HUDEP-2 (cell line): ENCODE data around the gene RBMS1.

ENCODE experiments used
- DNase-seq, 76 experiments: peaks; one replicate each; lab custom pipeline; 2025; ENCODE audit not compliant: unreplicated experiment in 76 of 76; lab: John Stamatoyannopoulos, UW

RBMS1 gene

DNA sequence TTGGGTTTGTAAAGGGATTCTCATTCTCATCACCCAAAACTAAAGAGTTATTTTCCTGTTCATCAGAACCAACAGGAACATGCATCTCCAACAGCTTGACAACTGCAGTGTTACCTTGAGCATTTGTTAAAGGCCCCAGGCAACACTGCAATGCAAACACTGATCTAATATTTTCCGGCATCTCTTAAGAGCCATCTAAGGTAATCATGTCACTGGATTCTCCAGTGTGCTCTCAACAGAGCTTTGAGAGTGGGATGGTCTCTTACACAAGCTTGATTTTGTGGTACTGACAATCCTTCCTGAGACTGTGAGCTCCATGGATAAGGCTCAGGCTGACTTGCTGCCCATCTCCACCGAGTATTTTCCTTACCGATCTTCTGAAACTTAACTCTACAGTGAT is 203.0 kb downstream of the RBMS1 start:
- no peak for DNase-seq

DNA sequence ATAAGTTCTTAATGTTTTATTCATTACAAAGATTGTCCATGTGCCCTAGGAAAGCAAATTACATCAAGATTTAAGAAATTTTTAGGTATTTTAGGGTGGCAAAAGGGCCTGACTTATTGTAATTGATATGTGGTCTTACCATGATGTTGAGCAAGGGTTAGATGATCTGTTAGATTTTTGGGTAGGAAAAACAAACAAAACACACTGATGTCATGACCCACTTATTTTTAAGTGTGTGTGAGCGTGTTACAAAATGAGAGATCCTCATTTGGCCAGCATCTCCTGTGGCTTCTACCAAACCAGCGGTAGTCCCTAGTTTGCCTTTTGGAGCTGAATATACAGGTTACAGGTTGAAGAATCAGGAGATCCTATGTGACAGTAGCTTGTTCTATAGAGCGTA is 203.8 kb downstream of the RBMS1 start:
- DNase-seq: no peak

DNA sequence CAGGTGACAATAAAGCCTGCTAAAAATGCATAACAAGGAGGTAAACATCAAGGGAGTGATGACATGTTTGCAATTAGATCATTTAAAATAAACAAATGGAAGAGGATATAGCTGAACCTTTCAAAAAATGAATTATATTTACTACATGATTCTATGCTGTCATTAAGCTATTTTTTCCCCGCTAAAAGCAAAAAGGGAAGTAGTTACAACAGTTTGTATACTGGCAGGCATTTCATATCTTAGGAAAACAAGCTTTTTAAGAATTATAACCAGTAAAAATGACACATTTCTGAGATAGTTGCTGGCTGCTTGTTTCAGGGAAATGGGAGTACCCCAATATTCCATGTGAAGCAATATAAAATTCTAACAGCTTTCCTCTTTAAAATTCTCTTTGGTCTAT is 204.5 kb downstream of the RBMS1 start:
- no peak for DNase-seq

DNA sequence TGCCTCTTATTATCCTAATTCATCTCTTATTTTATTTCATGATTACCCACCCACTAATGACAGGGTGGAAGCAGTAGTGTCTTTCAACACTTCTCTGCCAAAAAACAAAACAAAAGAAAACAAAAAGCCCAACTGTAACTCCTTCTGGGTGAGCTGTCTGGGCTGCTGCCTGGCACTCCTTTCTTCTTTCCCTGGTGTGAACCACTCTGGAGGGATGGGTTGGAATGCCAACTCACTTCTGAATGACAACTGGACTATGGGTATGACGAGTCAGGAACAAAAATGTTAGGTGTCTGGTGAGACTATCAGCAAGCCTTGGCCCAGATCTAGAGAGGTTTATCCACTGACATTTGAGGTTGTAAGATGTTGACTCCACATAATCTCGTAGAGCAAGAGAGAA is 205.3 kb downstream of the RBMS1 start:
- DNase-seq: no peak

DNA sequence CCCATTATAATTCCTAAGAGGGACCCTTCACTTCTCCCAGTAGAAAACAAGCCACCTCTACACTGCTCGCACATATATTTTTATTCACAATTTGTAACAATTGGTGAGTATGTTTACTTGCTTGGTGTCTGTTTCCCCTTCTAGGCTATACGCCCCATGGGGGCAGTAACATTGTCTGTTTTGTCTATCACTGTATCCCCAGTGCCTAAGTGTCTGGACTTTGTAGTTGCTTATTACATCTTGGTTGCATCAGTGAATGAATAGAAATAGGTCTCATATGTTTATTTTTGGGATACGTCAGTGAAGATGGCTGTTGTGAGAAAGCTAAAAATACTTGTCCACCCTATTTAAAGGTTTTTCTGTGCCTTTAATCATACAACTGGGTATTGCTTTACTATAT is 206.1 kb downstream of the RBMS1 start:
- DNase-seq: no peak

DNA sequence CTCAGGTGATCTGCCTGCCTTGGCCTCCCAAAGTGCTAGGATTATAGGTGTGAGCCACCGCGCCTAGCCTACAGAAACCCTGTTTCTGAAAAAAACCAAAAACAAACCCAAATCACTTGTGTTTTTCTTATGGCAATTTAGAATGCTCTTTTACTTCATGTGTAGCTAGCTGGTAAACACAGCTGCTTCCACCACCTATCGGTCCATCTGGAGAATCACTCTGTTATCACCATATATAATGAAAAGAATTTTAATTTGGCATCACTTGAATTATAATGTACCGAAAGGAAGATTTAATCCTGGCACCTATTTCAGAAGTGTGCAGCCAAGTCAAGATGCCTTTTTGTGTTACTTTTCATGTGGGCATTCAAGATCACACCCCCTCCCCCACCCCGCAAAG is 207.1 kb downstream of the RBMS1 start:
- no peak for DNase-seq

DNA sequence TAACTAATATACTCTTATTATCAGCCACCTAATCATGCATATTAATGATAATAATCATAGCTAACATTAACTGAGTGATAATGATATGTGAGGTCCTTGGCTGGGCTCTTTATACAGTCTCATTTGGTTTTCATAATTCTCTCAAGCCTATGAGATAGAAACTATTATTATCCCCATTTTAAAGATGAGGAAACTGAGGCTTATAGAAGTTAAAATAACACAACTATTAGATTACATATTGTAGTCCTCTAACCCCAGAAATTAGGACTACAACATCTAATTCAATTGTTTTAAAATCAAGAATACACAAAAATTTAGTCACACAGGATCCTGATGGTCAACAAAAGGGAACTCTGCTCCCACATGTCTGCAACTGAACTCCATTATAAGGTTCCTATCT is 209.9 kb downstream of the RBMS1 start:
- no peak for DNase-seq

DNA sequence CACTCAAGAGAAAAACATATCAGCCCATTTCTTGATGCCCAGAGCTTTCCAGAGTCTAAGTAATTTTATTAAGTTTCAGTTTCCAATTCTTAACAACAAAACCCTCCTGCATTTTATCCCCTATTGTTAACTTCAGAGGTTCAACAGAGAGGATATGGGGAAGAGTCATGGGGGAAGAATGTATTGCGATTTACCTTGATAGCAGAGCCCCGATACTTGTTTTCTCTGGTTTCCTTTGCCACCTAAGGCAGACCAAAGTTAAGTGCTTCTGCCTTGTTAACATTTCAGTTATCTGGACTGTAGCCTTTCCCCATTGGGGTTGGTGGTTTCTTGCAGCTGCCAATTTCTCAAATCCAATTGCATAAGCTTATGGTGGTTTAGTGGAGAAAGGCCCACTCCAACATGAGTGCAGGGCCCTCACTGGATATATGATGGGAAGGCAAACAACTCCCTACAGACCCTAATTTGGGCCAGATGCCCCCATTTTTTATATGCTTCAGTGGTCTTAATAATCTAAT is 211.5 kb downstream of the RBMS1 start:
- DNase-seq: no peak

DNA sequence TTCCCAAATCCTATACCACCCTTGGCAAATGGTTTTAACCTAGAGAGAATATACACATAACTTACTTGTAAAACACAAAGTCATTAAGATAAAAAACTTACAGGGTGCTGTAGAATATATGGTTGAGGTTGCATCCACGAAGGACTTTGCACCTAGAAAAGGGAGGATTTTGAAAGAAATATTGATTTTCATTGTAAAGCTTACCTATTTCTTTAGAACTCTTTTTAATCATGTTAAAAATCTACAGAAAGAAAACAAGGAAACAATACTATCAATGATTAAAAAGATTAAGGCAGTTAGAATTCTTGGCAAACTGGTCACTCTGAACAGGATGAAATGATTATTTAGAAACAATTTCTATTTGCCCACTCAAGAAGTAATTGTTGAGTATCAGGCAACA is 212.4 kb downstream of the RBMS1 start:
- DNase-seq: no peak

DNA sequence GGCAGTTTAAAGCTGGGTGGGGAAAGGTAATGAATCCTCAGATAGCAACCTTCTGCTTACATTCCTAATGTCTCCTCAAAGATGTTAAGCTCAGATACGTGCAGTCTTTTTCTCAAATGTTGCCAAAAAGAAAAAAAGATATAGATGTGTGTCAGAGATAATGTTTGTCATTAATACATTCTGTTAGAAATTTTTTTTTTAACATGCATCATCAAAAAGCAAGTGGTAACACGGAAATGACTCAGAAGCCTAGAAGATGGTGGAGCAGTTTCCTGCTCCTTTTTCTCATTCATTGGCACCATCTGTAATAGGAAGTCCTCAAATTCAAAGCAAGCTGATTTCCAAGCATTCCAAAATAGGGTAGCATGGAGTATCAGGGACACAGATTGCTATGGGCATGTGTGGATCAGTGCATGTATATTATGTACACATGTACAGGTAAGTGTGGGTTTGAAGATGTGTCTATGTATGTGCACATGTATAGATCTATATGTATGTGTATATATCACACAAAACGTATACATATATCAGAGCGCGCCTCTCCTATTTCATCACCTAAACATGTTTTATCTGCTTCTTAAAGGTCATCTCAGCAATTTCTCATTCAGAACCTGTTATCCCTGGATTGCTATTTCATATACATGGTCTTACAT is 213.7 kb downstream of the RBMS1 start:
- DNase-seq: no peak

DNA sequence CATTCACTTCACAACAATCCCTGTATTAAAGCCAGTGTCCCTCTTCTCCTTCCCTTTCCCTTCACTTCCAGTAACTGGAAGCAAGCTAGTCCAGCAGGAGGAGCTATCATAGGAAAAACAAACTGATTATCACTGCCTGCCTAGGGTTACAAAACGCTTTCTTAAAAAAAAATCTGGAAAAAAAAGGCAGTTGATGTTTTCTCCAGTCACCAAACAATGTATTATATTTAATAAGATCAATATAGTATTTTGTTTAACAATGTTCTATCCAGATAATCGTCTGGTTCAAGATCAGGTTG is 214.8 kb downstream of the RBMS1 start:
- no peak for DNase-seq

DNA sequence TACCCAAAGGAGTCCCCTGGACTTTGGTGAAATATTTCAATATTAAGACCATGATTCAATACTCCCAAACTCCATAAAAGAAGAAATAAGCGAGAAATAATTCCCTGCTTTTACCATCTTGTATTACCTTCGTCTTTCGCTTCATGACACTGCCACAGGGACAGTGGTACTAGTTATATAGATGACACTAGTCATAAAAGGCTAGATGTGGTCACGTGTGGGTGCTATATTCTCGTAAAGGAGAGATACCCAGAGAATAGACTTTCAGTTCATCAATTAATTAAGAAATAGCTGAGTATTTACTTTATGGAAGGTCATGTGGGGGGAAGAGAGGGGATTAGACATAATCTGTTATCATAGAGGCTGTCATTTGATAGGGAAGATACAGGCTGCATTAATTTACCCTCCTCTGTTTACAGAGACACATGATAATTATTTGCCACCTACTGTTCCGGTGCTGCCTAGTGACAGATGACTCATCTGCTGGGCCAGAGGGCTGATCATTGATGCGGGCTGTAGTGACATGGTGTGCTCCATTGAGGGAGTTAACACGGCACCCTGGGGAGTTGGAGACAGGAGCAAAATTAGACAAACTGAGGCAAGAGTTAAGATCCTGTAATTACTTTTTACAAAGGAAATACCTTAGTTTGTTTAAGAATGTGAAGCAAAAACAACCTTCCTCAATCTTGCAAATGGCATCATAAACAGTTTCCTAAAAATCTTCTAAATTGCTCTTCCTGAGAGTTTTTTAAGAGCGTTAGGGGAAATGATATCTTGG is 215.3 kb downstream of the RBMS1 start:
- no peak for DNase-seq

DNA sequence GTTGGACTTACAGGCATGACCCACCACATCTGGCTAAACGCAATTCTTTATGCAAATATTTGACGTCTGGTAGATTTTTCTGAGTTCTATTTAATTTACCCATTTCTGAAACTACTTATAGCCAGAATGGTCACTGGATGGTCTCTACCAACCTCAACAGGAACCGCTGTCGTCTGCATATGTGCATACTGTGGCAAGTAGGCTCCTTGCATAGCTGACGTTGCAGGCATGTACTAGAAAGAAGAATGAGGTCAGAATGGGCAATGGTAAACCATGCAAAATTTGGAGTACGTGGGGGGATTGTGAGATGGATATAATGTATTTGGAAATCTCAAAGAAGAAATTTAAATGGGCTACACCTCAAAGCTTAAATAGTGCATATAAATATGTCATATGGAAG is 216.5 kb downstream of the RBMS1 start:
- DNase-seq: no peak

DNA sequence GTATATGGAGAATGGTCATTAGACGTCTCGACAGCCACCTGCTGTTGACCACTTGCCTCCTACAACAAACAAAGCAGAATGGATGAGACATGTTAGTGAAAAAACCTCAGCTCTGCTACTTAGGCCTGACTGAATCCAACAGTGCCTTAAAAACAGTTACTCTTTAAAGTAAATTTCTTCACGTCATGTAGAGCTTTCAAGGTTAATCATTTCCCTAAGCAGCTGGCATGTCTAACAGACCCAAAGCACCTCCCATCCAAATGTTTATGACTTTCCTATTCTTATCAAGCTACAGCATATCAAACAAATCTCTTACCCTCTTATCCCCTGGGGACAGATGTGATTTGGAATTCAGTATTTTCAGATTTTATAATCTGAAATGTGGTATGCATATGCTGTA is 218.0 kb downstream of the RBMS1 start:
- DNase-seq: no peak

DNA sequence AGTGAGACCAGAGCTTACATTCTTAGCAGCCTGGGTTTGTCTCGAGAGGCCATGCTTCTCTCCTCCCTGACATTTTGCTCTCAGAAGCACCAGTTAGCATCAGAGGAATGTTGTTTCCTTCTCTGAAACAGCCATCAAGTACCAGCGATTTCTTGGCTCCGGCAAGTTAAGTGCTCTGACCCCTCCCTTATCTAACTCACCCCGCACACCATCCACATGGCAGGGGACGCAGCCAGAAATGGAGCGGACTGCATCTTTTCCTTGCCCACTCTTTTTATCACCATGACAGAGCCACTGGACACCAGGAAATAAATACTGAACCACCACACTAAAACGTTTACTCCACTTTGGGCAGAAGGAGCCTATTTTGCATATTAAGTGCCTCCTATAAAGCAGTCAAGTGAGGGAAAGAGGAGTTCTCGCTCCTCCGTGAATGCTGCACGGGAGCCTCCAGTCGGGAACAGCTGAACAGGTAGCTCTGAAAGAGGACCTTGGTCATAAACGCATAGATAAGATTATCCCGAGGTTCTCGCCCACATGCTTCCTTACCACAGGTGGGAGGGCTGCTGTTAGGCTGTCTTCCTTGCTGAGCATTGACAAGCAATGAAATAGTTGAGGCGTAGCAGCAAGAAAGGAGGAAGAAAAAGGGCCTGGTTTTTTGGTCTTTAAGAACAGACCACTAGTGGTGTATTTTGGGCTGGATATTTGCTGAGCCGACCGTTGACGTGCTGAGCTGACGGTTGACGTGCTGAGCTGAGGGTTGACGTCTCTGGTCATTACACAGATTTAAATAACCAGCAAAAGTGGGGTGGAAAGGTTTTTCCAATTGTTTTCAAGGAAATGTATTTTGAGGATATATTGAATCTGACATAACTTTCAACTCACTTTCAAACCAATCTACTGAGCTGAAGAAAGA is 222.2 kb downstream of the RBMS1 start:
- DNase-seq: no peak

DNA sequence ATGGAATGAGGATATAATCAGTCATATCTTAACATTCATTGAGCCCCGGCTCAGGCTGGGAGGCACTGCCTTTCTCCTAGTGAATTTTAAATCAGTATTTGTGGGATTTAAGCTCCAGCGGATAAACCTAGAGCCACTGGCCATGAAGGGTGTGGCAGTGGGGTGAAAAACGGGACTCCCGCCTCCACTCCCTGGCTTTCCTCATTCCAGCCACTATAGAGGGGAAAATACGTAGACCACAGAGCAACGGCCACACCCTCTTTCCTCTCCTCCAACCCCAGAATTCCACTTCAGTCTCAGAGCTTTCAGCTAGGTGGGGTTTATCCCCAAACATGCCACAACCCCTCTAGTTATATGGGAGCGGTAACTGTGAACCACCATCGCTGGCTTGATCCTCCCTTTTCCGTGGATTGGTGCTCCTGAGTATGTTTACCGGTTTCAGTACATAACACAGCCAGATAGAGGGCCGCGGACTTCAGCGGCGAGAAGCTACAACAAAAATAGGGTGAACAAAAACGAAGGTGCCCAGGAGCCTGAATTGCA is 223.0 kb downstream of the RBMS1 start:
- no peak for DNase-seq

DNA sequence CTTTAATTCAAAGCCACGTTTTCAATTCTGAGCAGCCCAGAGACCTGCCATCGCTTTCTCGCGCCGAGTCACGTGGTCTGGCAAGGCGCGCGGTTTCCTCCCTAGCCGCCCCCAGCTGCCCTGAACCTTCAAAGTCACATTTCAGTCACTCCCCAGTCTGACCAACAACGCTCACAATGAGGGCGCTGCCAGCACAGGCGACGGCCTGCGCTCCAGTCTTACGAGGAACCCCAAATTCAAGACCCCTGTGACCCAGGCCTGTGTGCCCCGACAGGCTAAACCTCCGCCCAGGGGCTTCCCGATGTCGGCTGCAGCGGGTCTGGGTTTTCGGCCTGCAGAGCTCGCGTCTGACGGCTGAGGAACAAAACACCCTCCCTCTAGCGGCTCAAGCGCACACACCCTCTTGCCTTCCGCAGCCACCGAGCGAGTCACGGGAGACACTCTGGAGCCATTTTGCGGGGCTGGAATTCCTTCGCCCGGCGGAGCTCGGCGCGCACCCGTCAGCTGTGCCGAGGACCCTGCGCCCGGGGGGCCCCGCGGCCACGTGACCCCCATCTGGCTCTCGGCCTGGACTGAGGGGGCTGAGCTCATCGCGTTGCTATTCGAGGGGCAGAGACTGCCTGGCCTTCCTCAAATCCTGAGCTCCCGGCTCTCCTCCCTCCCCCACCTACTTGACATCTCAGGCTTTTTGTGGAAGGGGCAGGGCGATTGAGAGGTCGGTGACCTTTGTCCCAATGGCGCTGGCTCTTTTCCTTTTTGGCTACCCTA is 223.6 kb downstream of the RBMS1 start:
- DNase-seq: peak in 68 of 76 experiments; percentile 2 to 80 (median 54)

DNA sequence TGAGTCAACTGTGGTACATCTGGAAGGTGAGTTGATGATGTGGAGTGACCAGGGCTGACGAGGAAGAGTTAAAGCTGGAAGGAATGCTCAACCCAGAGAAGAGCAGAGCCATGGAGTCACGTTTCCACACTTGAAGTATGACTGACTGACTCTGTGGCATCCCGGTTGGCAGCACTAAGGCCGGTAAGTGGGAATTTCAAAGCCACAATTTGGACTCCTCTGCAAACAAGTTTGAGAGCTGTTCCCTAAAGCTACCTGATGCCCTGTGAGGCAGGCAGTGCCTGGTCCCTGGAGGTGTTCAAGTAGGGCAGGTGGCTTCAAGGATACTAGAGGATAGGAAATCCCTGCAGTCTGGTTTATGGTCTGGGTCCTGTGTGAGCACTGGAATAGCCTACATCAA is 224.2 kb downstream of the RBMS1 start:
- DNase-seq: peak in 2 of 76 experiments; percentile 24 to 30

DNA sequence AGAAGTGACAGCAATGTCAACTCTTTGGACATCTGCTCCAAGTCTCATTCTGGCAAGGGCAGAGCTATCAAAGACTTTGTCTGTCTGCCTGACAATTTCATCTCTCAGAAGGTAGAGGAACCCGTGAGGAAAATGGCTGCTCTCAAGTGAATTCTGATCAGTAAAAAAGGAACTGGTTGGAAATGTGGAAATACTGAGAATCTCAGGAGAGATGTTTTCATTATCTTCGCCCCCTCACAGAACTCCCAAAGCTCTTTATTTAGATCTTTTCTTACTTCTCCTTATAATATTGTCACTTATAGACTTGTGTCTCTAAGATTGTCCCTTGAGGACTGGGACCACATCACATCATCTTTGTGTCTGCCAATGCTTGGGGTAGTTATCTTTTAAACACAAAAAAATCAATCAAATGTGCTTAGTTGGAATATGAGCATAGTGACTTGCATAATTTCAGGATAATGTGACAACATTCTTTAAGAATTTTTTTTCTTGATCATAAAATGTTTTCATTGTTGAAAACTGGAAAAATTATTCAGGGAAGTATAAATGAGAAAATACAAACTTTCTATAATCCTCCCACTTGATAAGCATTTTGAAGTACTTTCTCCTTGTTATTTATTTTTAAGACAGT is 225.3 kb downstream of the RBMS1 start:
- no peak for DNase-seq

DNA sequence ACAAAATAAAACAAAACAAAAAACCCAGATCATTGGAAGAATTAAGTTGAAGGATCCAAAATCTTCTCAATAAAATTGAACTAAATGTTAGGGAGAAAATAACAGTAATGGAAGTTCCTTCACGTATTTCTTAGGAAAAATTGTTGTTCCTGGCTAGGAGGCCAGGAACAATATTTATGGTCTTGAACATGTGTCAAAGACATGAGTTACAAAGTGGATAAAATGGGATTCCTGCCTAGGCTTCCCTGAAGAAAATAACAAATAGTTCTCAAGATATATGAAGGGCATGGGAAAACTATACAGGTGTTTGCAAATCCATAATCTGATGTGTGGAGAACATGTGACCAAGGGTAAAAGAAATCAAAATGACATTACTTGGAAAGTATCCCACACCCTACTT is 225.9 kb downstream of the RBMS1 start:
- DNase-seq: no peak
